GM21528 (cell line): Measurements from ENCODE around the gene CTCFL.
"Not testable (repeated sequence)": the region's sequence is repeated elsewhere in the genome, so short reads cannot be mapped to it uniquely, and the experiment has no call there.

Source experiments
- ATAC-seq: cut with Tn5 transposase; IDR thresholded peaks from one replicate; pipeline ENCODE4 v1.9.1; 2021; ENCODE audit warnings: mild to moderate bottlenecking, moderate library complexity; ENCODE audit not compliant: unreplicated experiment, low FRiP score

The CTCFL gene

GRCh38 chr20:57484772-57485171 is 40.2 kb downstream of the CTCFL start:
- ATAC-seq: no peak

GRCh38 chr20:57483287-57484050 is 41.5 kb downstream of the CTCFL start:
- no peak for ATAC-seq

- ATAC-seq: no peak
Measured at GRCh38 chr20:57482796-57483195, 42.1 kb downstream of the CTCFL start.

GRCh38 chr20:57482148-57482547 is 42.8 kb downstream of the CTCFL start:
- no peak for ATAC-seq

- ATAC-seq: peak; percentile 30
Measured at GRCh38 chr20:57481281-57481711, 43.6 kb downstream of the CTCFL start.

GRCh38 chr20:57480444-57481160 is 44.3 kb downstream of the CTCFL start:
- ATAC-seq: peak; percentile 68

GRCh38 chr20:57479196-57479595 is 45.7 kb downstream of the CTCFL start:
- ATAC-seq: no peak

GRCh38 chr20:57478176-57478575 is 46.8 kb downstream of the CTCFL start:
- no peak for ATAC-seq

GRCh38 chr20:57476641-57477461 is 48.1 kb downstream of the CTCFL start:
- ATAC-seq: no peak

- ATAC-seq: no peak
Measured at GRCh38 chr20:57476084-57476526, 48.8 kb downstream of the CTCFL start.

GRCh38 chr20:57475388-57476083 is 49.4 kb downstream of the CTCFL start:
- ATAC-seq: no peak

- no peak for ATAC-seq
Measured at GRCh38 chr20:57474816-57475215, 50.1 kb downstream of the CTCFL start.

- ATAC-seq: no peak
Measured at GRCh38 chr20:57474205-57474604, 50.7 kb downstream of the CTCFL start.

GRCh38 chr20:57473246-57474048 is 51.5 kb downstream of the CTCFL start:
- peak; percentile 65 for ATAC-seq

- not testable (repeated sequence) for ATAC-seq
Measured at GRCh38 chr20:57472474-57472873, 52.5 kb downstream of the CTCFL start.

- no peak for ATAC-seq
Measured at GRCh38 chr20:57471496-57472372, 53.2 kb downstream of the CTCFL start.

GRCh38 chr20:57470666-57471495 is 54.1 kb downstream of the CTCFL start:
- ATAC-seq: no peak

- ATAC-seq: no peak
Measured at GRCh38 chr20:57470212-57470522, 54.8 kb downstream of the CTCFL start.
